Measurements from ENCODE around the gene DNAJB13. TPM values are rescaled to one million over a fixed set of nuclear protein-coding genes. Genes with fewer than 3 reads are reported as not detected.

DNAJB13 gene
- total and polyA plus RNA-seq, 2 of the 13 experiments (the other 11 are each of a cell fraction or from before 2014, with no cell fraction given): 2.3 TPM; not detected in 1

- Histone ChIP-seq H3K4me3 (replicated peaks in 1 of 3; ENCODE audit: insufficient read depth in 1 of 3, low read depth in 2 of 3, low read length in 3 of 3) (no peak overlapping the region), H3K27me3 (ENCODE audit: control insufficient read depth in 1 of 2, insufficient read depth in 2 of 2, low read length in 2 of 2) (no peaks in the 10 kb centered on the region), H3K4me2 (ENCODE audit: low read depth, low read length) (no peak overlapping the region), H3K36me3 (replicated peaks in 1 of 2; ENCODE audit: control insufficient read depth in 1 of 2, insufficient read depth in 2 of 2, low read length in 2 of 2) (peaks cover under 1 to 4% of the 10 kb centered on the region in 2 experiments; a peak in 4 of 5 replicates), H3K4me1 (ENCODE audit: insufficient read depth, low read length) (peaks cover 4% of the 10 kb centered on the region; the same call in 1 of the 2 replicates), H3K9ac (ENCODE audit: insufficient read depth, low read depth, low read length) (no peak overlapping the region), H4K20me1 (ENCODE audit: insufficient read depth, low read length) (no peaks in the 10 kb centered on the region), H3K9me3 (ENCODE audit: low read length) (no peaks in the 10 kb centered on the region), H3K79me2 (ENCODE audit: insufficient read depth, low read length) (no peaks in the 10 kb centered on the region), H3K27ac (ENCODE audit: extremely low read length, insufficient read depth, low read length) (no peak overlapping the region), H2AFZ (ENCODE audit: low read length) (no peak overlapping the region)
- intact Hi-C loops (cut with micrococcal nuclease; ENCODE audit: unreplicated experiment): no loop called here
- 90% methylated on average over 12 of the region's 13 CpGs for WGBS (ENCODE audit: low lambda C conversion rate)
- in situ Hi-C loops (cut with HindIII; ENCODE audit: extremely low pct_ligation_motif_present, low pct_unique_long_range_greater_than_20kb): loop anchor here (10.0 to 25.0 kb wide), 2 partner anchors 125 to 192 kb away; partner anchors contain the start of genes C2CD3 and PPME1
- DNase-seq (ENCODE audit: low spot score) (no peak), ATAC-seq (peak; percentile 8; the same call in 2 of the 3 replicates), FAIRE-seq (no peak)
- CTCF ChIA-PET (ENCODE audit: low intra/inter-chr PET ratio, low total read pairs): no interaction called here
- TF ChIP-seq KMT2A (CRISPR knock-in tag; IDR thresholded peaks at IDR 0.05) (no peak), TOPORS (CRISPR knock-in tag; IDR thresholded peaks at IDR 0.05) (0 out of 2 replicates have a peak, but pooled peaks have one; percentile 5)
- POLR2A ChIA-PET: no interaction called here
- BruUV-seq (replicated peaks): no TSS peak
These were observed 19.4 kb downstream of the DNAJB13 start for GRCh38 chr11:73969991-73970800.

- H4K20me1 ChIP-seq (ENCODE audit: insufficient read depth, low read length): no peaks in the 10 kb centered on the region
- no peak overlapping the region for H3K27ac ChIP-seq (ENCODE audit: extremely low read length, insufficient read depth, low read length)
- DNase-seq (ENCODE audit: low spot score) (no peak), ATAC-seq (no peak), FAIRE-seq (no peak)
- no peak overlapping the region for H3K4me2 ChIP-seq (ENCODE audit: low read depth, low read length)
- H3K4me3 ChIP-seq (replicated peaks in 1 of 3; ENCODE audit: insufficient read depth in 1 of 3, low read depth in 2 of 3, low read length in 3 of 3): no peak overlapping the region
- ChIA-PET POLR2A (no interaction called here), CTCF (ENCODE audit: low intra/inter-chr PET ratio, low total read pairs) (no interaction called here)
- in situ Hi-C loops (cut with HindIII; ENCODE audit: extremely low pct_ligation_motif_present, low pct_unique_long_range_greater_than_20kb) (loop anchor here (25.0 kb wide), 1 partner anchor 191 kb away; the partner anchor contains the start of genes C2CD3 and PPME1), intact Hi-C loops (cut with micrococcal nuclease; ENCODE audit: unreplicated experiment) (no loop called here)
- H3K4me1 ChIP-seq (ENCODE audit: insufficient read depth, low read length): peaks cover 4% of the 10 kb centered on the region; the same call in 1 of the 2 replicates
- no peak overlapping the region for H2AFZ ChIP-seq (ENCODE audit: low read length)
- no peak overlapping the region for H3K9ac ChIP-seq (ENCODE audit: insufficient read depth, low read depth, low read length)
- peaks cover 5 to 11% of the 10 kb centered on the region in 2 experiments; a peak in 4 of 5 replicates for H3K36me3 ChIP-seq (replicated peaks in 1 of 2; ENCODE audit: control insufficient read depth in 1 of 2, insufficient read depth in 2 of 2, low read length in 2 of 2)
- no peaks in the 10 kb centered on the region for H3K79me2 ChIP-seq (ENCODE audit: insufficient read depth, low read length)
- H3K9me3 ChIP-seq (ENCODE audit: low read length): no peaks in the 10 kb centered on the region
- WGBS (ENCODE audit: low lambda C conversion rate): 100% methylated on average over 5 of the region's 6 CpGs
- no TSS peak for BruUV-seq (replicated peaks)
- no peaks in the 10 kb centered on the region for H3K27me3 ChIP-seq (ENCODE audit: control insufficient read depth in 1 of 2, insufficient read depth in 2 of 2, low read length in 2 of 2)
- TF ChIP-seq KIAA2018 (CRISPR knock-in tag; IDR thresholded peaks at IDR 0.05; ENCODE audit: borderline replicate concordance): no peak
- peak; percentile 52 for TF ChIP-seq RBM22 (optimal IDR thresholded peaks at IDR 0.05; ENCODE audit: low read length)
- TF ChIP-seq TAF15 (IDR thresholded peaks at IDR 0.05; ENCODE audit: low read depth, low read length, poor library complexity, severe bottlenecking): no peak
- TF ChIP-seq POLR2A (IDR thresholded peaks at IDR 0.05; ENCODE audit: insufficient read depth in 1 of 2, low read depth in 2 of 2, low read length in 2 of 2): peak in 1 of 2 experiments; percentile 55; a peak in 2 of 4 replicates
- no peak for TF ChIP-seq CHD4 (IDR thresholded peaks at IDR 0.05; ENCODE audit: borderline replicate concordance, low read length)
These were observed 20.4 kb downstream of the DNAJB13 start for GRCh38 chr11:73971175-73971719.

Measured in HepG2 (cell line).